SJSA1 (cell line): Measurements from ENCODE around the gene SLC25A26. TPM values are rescaled to one million over a fixed set of nuclear protein-coding genes. Genes with fewer than 3 reads are reported as not detected.
"Not testable (repeated sequence)": the region's sequence is repeated elsewhere in the genome, so short reads cannot be mapped to it uniquely, and the experiment has no call there.

Source experiments
- DNase-seq, 2 experiments: peaks; one replicate each; pipeline ENCODE4 v3.0.0-alpha.2; 2015 to 2020; ENCODE audit warnings: low spot score in 2 of 2, low read depth in 1 of 2
- H3K27ac ChIP-seq: fragments of 250-450 bp; sonication (Bioruptor Pico); 2 replicates; pipeline ENCODE4 v1.5.1; 2020; ENCODE audit warnings: mild to moderate bottlenecking, moderate library complexity
- H3K27me3 ChIP-seq: fragments of 250-450 bp; sonication (Bioruptor Pico); replicated peaks from 2 replicates; pipeline ENCODE4 v1.5.1; 2020; ENCODE audit warnings: mild to moderate bottlenecking, moderate library complexity
- H3K36me3 ChIP-seq: fragments of 250-450 bp; sonication (Bioruptor Pico); 2 replicates; pipeline ENCODE4 v1.5.1; 2020; ENCODE audit warnings: mild to moderate bottlenecking
- H3K4me1 ChIP-seq: fragments of 250-450 bp; sonication (Bioruptor Pico); replicated peaks from 2 replicates; pipeline ENCODE4 v1.6.1; 2021; ENCODE audit warnings: mild to moderate bottlenecking
- H3K4me3 ChIP-seq: fragments of 250-450 bp; sonication (Bioruptor Pico); 2 replicates; pipeline ENCODE4 v1.5.1; 2020; ENCODE audit warnings: mild to moderate bottlenecking
- H3K9me3 ChIP-seq: fragments of 250-450 bp; sonication (Bioruptor Pico); replicated peaks from 2 replicates; pipeline ENCODE4 v1.5.1; 2020; ENCODE audit warnings: mild to moderate bottlenecking
- total RNA-seq: library from RNA; depleted of rRNA; stranded (reverse); fragments of >200 nt; shearing (Covaris generic); gene quantifications from 2 replicates; pipeline ENCODE4 v1.2.3, GENCODE V29; 2014

Gene SLC25A26
- total RNA-seq, 1 experiment from 2014 or later, result 16.0 TPM

GRCh38 chr3:66267031-66267430 is 46.2 kb downstream of the SLC25A26 start:
- H3K27ac ChIP-seq, result no peak overlapping the region
- H3K9me3 ChIP-seq, result no peaks in the 10 kb centered on the region
- DNase-seq, result no peak
- no peak overlapping the region for H3K4me3 ChIP-seq
- 0 out of 2 replicates have a peak, but pooled peaks cover 2% of the 10 kb centered on the region for H3K36me3 ChIP-seq
- no peaks in the 10 kb centered on the region for H3K27me3 ChIP-seq
- H3K4me1 ChIP-seq, result peaks cover 11% of the 10 kb centered on the region

DNA sequence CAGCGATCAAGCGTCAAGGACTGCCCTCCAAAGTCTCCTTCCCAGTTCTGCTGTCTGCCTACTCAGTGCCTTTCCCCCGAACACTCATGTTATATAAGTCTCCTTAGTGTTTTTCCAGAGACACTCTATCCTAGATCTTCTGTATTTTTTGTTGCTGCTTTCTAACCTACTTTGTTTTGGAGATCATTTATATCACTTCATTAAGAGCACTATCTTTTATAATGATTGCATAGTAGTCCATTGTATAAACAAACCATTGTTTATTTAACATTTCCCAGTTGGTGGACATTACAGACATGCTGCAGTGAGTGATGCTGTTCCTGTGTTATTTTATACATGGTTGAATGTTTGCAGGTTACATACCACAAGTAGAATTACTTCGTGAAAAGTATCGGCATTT is 47.1 kb downstream of the SLC25A26 start:
- Histone ChIP-seq H3K9me3 (no peaks in the 10 kb centered on the region), H3K27me3 (no peaks in the 10 kb centered on the region), H3K4me3 (no peak overlapping the region), H3K27ac (no peak overlapping the region), H3K36me3 (0 out of 2 replicates have a peak, but pooled peaks cover 2% of the 10 kb centered on the region), H3K4me1 (peaks cover 11% of the 10 kb centered on the region)
- no peak for DNase-seq

- Histone ChIP-seq H3K4me3 (no peak overlapping the region), H3K36me3 (0 out of 2 replicates have a peak, but pooled peaks cover 2% of the 10 kb centered on the region), H3K27me3 (no peaks in the 10 kb centered on the region), H3K4me1 (peaks cover 11% of the 10 kb centered on the region), H3K9me3 (no peaks in the 10 kb centered on the region), H3K27ac (no peak overlapping the region)
- DNase-seq, result no peak
These were observed 48.1 kb downstream of the SLC25A26 start for GRCh38 chr3:66268864-66269263.

- Histone ChIP-seq H3K4me3 (no peak overlapping the region), H3K4me1 (peaks cover 11% of the 10 kb centered on the region), H3K27me3 (no peaks in the 10 kb centered on the region), H3K27ac (no peak overlapping the region), H3K36me3 (0 out of 2 replicates have a peak, but pooled peaks cover 2% of the 10 kb centered on the region), H3K9me3 (no peaks in the 10 kb centered on the region)
- no peak for DNase-seq
These were observed 48.6 kb downstream of the SLC25A26 start for GRCh38 chr3:66269411-66269810.

DNA sequence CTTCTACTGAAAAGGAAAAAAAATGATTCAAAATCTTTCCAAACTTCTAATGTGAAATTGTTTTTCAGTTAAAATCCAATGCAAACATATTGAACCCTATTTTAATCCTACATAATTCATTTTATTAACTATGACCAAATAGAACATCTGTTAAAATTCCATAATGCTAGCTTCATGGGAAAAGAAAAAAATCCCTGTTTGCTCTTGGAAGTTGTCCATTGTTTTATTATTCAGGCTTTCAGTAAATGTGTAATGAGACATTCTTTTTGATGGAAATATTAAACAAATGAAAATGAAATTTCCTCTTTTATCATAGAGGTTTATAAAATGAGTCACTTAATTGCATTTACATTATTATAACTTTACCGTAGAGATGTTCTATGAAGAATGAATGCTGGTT is 49.5 kb downstream of the SLC25A26 start:
- H3K27ac ChIP-seq, result no peak overlapping the region
- no peaks in the 10 kb centered on the region for H3K27me3 ChIP-seq
- H3K9me3 ChIP-seq, result no peaks in the 10 kb centered on the region
- no peak overlapping the region for H3K4me3 ChIP-seq
- H3K4me1 ChIP-seq, result peaks cover 11% of the 10 kb centered on the region
- no peak for DNase-seq
- 0 out of 2 replicates have a peak, but pooled peaks cover 2% of the 10 kb centered on the region for H3K36me3 ChIP-seq

GRCh38 chr3:66270701-66271100 is 49.9 kb downstream of the SLC25A26 start:
- H3K9me3 ChIP-seq, result no peaks in the 10 kb centered on the region
- H3K4me1 ChIP-seq, result peaks cover 11% of the 10 kb centered on the region
- H3K27ac ChIP-seq, result no peak overlapping the region
- 0 out of 2 replicates have a peak, but pooled peaks cover 2% of the 10 kb centered on the region for H3K36me3 ChIP-seq
- H3K27me3 ChIP-seq, result no peaks in the 10 kb centered on the region
- peak in 1 of 2 experiments; percentile 3 for DNase-seq
- H3K4me3 ChIP-seq, result no peak overlapping the region

- DNase-seq, result no peak
- H3K9me3 ChIP-seq, result no peaks in the 10 kb centered on the region
- 0 out of 2 replicates have a peak, but pooled peaks cover 2% of the 10 kb centered on the region for H3K36me3 ChIP-seq
- H3K4me1 ChIP-seq, result peaks cover 11% of the 10 kb centered on the region
- H3K27me3 ChIP-seq, result no peaks in the 10 kb centered on the region
- H3K27ac ChIP-seq, result no peak overlapping the region
- H3K4me3 ChIP-seq, result no peak overlapping the region
These were observed 50.4 kb downstream of the SLC25A26 start for GRCh38 chr3:66271231-66271630.

GRCh38 chr3:66272016-66272415 is 51.2 kb downstream of the SLC25A26 start:
- no peak overlapping the region for H3K27ac ChIP-seq
- H3K36me3 ChIP-seq, result 0 out of 2 replicates have a peak, but pooled peaks cover 2% of the 10 kb centered on the region
- H3K4me3 ChIP-seq, result no peak overlapping the region
- peaks cover 11% of the 10 kb centered on the region for H3K4me1 ChIP-seq
- H3K27me3 ChIP-seq, result no peaks in the 10 kb centered on the region
- H3K9me3 ChIP-seq, result no peaks in the 10 kb centered on the region
- no peak for DNase-seq

DNA sequence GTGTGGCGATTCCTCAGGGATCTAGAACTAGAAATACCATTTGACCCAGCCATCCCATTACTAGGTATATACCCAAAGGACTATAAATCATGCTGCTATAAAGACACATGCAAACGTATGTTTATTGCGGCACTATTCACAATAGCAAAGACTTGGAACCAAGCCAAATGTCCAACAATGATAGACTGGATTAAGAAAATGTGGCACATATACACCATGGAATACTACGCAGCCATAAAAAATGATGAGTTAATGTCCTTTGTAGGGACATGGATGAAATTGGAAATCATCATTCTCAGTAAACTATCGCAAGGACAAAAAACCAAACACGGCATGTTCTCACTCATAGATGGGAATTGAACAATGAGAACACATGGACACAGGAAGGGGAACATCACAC is 54.0 kb downstream of the SLC25A26 start:
- H3K9me3 ChIP-seq, DNase-seq, H3K4me3 ChIP-seq, H3K27me3 ChIP-seq, H3K27ac ChIP-seq, H3K36me3 ChIP-seq: not testable (repeated sequence)
- peaks cover 11% of the 10 kb centered on the region for H3K4me1 ChIP-seq

GRCh38 chr3:66276705-66277274 is 56.0 kb downstream of the SLC25A26 start:
- Histone ChIP-seq H3K36me3 (no peaks in the 10 kb centered on the region), H3K27me3 (no peaks in the 10 kb centered on the region), H3K4me3 (no peak overlapping the region), H3K4me1 (no peaks in the 10 kb centered on the region), H3K27ac (no peak overlapping the region), H3K9me3 (no peaks in the 10 kb centered on the region)
- DNase-seq, result peak; percentile 36 to 51

- DNase-seq, result no peak
- H3K4me1 ChIP-seq, result no peaks in the 10 kb centered on the region
- H3K4me3 ChIP-seq, result no peak overlapping the region
- H3K27me3 ChIP-seq, result no peaks in the 10 kb centered on the region
- H3K9me3 ChIP-seq, result no peaks in the 10 kb centered on the region
- no peak overlapping the region for H3K27ac ChIP-seq
- no peaks in the 10 kb centered on the region for H3K36me3 ChIP-seq
These were observed 58.4 kb downstream of the SLC25A26 start for GRCh38 chr3:66279168-66279567.

GRCh38 chr3:66280304-66280703 is 59.5 kb downstream of the SLC25A26 start:
- no peak overlapping the region for H3K4me3 ChIP-seq
- DNase-seq, result no peak
- no peaks in the 10 kb centered on the region for H3K27me3 ChIP-seq
- H3K36me3 ChIP-seq, result no peaks in the 10 kb centered on the region
- H3K27ac ChIP-seq, result no peak overlapping the region
- H3K9me3 ChIP-seq, result no peaks in the 10 kb centered on the region
- H3K4me1 ChIP-seq, result no peaks in the 10 kb centered on the region

DNA sequence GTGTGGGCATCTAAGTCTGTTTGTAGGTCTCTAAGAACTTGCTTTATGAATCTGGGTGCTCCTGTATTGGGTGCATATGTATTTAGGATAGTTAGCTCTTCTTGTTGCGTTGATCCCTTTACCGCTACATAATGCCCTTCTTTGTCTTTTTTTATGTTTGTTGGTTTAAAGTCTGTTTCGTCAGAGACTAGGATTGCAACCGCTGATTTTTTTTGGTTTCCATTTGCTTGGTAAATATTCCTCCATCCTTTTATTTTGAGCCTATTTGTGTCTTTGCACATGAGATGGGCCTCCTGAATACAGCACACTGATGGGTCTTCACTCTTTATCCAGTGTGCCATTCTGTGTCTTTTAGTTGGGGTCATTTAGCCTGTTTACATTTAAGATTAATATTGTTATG is 71.1 kb downstream of the SLC25A26 start:
- not testable (repeated sequence) for H3K9me3 ChIP-seq, H3K4me1 ChIP-seq, DNase-seq, H3K27me3 ChIP-seq, H3K27ac ChIP-seq, H3K4me3 ChIP-seq, H3K36me3 ChIP-seq

GRCh38 chr3:66297260-66297873 is 76.6 kb downstream of the SLC25A26 start:
- no peaks in the 10 kb centered on the region for H3K27me3 ChIP-seq
- DNase-seq, result no peak
- H3K4me3 ChIP-seq, result no peak overlapping the region
- no peaks in the 10 kb centered on the region for H3K36me3 ChIP-seq
- no peak overlapping the region for H3K27ac ChIP-seq
- H3K4me1 ChIP-seq, result no peaks in the 10 kb centered on the region
- no peaks in the 10 kb centered on the region for H3K9me3 ChIP-seq
